Measurements from ENCODE around the gene SPATS2. TPM values are rescaled to one million over a fixed set of nuclear protein-coding genes. Genes with fewer than 3 reads are reported as not detected.

SPATS2 gene
- total RNA-seq, 2 experiments from 2014 or later = 8.5 to 9.1 TPM

DNA sequence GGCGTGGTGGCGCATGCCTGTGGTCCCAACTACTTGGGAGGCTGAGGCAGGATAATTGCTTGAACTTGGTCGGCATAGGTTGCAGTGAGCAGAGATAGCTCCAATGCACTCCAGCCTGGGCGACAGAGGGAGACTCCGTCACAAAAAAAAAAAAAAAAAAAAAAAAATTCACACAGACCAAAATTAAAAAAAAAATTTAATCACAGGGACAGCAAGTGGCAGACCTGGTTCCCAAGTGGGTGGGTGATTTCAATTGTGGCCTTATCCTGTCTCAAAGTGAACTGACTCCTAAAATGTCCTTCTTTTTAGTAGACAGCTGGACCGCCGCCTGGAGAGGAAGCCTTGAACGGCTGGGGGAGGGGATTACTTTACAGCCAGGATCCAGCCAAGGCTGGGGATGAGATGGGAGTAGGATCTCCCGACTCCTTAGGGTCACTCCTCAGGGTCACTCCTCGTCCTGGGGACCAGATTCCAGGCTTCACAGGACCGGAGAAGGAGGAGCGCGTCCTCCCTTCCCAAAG, 170.0 kb downstream of the SPATS2 start:
- no peaks in the 10 kb centered on the region for H3K36me3 Mint-ChIP-seq
- peaks cover 38% of the 10 kb centered on the region for H3K27me3 Mint-ChIP-seq
- H3K9me3 Mint-ChIP-seq = no peaks in the 10 kb centered on the region
- no peak overlapping the region for H3K27ac Mint-ChIP-seq
- peak overlapping the region; percentile 43 for H3K4me3 Mint-ChIP-seq
- DNase-seq = no peak
- H3K4me1 Mint-ChIP-seq = peaks cover 6% of the 10 kb centered on the region

DNA sequence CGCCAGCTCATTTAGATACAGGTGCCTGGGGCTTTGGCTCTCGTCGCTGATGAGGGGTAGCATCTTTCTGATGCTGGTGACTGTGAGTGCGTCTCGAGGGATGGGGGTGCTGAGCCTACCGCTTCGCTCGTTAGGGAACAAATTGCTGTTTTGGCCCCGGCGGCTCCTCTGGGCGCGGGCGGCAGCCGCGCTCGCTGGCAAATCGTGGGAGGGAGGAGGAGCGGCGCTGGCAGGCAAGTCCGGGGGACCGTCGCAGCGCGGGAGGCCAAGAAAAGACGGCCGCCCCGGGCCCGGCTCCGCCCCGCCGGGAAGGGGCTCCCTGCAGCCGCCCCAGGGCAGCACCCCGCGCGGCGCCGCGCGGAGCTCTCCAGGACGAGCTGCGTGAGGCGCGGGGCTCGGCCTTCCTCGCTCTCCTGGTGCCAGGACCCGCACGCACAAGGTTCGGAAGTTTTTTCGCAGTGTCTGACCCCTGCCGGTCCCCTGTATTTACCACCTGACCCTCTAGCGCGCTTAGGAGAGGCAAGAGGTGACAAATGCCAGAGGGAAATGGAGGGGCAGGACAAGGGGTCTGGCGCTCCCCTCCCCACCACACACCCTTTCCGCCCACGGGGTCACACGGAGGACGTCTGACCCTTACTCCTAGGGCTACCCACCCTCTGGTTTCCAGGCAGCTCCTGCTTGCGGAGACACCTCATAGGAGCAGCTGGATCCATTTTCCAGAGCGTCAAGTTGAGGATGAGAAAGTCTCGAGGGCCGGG, 170.7 kb downstream of the SPATS2 start:
- Mint-ChIP-seq H3K27me3 (peaks cover 38% of the 10 kb centered on the region), H3K4me1 (peaks cover 6% of the 10 kb centered on the region), H3K36me3 (no peaks in the 10 kb centered on the region), H3K4me3 (peak overlapping the region; percentile 66), H3K27ac (no peak overlapping the region), H3K9me3 (no peaks in the 10 kb centered on the region)
- DNase-seq = peak; percentile 40

DNA sequence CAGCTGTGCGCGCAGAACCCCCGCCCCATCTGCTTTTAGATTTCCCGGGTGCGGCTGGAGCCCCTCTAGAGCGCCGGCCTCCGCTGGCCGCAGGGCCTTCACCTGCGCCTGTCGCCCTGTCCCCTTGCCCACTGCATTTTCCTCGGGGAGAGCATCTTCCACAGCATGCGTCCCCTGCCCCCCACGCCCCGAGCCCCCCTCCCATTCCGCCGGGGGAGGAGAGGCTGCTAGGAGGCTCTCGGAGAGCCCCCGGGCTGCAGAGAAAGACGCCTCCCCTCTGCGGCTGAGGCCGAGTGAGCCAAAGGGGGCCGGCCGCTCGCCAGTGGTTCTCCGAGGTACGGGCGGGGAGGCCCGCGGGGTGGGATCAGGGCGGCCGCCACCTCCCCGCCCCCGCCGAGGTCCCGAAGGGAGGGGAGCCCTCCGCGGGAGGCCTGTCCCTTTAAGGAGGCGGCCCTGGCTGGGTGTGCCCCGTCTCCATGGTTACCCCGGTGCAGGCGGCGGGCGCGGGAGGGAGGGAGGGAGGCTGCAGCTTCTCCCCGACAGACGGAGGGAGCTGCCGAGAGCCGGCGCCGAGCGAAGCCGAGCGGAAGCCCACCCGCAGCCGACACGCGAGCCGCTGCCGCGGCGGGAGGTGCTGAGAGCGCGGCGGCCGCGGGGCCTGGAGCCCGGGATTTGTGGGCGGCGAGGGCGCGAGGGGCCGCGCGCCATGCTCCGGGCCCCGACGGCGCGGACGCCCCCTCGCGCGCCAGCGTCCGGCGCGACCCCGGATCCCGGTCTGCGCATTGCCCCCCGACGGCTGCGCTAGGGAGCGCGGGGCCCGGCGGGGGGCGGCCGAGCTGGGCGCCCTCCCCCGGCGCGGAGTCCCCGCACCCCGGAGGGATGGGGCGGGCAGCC, 171.5 kb downstream of the SPATS2 start, which contains the start of gene KCNH3:
KCNH3 (plus strand) TSS at position 521 of the 894 bp plus-strand sequence. CDS start 387 bp downstream, outside the sequence.
- Mint-ChIP-seq H3K9me3 (no peaks in the 10 kb centered on the region), H3K27ac (no peak within 1 kb of the TSS), H3K27me3 (peaks cover 38% of the 10 kb centered on the region), H3K36me3 (no peaks in the 10 kb centered on the region), H3K4me1 (peaks cover 8% of the 10 kb centered on the region), H3K4me3 (peak within 1 kb of the TSS; percentile 66)
- DNase-seq = peak; percentile 82

DNA sequence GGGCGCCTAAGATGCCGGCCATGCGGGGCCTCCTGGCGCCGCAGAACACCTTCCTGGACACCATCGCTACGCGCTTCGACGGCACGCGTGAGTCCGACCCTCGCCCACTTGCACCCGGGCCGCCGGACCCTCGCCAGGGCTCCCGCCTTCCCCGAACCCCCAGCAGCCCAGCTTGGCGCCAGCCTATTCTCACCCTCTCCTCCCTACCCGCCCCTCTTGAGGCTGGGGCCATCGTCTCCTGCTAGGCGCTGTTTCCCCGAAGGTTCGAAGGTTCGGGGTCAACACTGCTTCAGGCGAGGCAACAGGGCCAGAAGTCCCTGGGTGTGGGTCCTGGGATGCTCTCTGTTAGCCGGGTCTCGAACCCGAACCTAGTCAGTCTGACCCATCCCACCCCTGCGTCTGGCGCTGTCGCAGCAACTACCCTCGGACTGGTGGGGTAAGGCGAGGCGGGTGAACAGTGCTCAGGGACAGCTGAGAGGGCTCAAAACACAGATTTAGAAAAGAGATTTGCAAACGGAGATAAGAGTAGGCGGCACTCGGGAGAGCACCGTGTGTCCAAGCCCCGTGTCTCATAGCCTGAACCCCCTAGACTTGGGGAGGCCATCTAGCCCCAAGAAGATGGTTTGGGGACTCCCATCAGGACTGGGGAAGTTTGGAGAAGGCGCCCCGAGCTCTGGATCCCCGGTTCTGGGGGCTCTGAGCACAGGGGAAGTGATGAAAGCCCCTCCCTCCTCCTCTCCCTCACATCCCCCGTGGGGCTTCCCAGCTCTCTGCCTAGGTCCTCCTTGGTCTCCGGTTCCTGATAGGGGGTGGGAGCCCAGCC, 172.4 kb downstream of the SPATS2 start:
- no peak for DNase-seq
- Mint-ChIP-seq H3K27me3 (peaks cover 38% of the 10 kb centered on the region), H3K4me1 (peaks cover 9% of the 10 kb centered on the region), H3K9me3 (no peaks in the 10 kb centered on the region), H3K4me3 (peak overlapping the region; percentile 9), H3K36me3 (no peaks in the 10 kb centered on the region), H3K27ac (no peak overlapping the region)

DNA sequence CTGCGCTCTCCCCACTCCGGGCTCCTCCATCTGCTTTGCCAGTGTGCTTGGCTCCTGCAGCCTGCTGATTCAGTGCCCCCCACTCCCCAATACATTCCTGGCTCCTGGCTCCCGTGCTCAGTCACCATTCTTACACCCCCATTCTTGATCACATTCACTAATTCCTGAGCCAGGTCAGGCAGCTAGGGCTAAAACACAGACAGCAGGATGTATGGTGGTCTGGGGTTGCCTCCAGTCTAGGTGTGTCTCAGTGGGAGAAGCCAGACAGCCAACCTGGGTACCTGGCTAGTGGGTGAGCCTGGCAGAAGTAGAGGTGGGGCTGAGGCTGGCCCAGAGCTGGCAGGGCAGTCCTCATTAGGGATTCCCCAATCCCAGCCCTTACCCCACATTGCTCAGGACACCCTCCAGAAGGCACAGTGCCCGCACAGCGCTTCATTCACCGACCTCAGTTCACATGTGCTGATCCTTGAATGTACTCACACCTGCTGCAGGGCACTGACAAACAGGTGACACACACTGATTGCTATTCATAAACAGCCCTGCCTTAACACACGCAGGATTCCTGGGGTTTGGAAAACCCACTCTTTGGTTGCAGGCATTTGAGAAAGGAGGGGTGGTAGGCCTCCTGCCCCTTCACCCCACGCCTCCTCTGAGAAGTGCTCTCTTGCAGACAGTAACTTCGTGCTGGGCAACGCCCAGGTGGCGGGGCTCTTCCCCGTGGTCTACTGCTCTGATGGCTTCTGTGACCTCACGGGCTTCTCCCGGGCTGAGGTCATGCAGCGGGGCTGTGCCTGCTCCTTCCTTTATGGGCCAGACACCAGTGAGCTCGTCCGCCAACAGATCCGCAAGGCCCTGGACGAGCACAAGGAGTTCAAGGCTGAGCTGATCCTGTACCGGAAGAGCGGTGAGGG, 173.2 kb downstream of the SPATS2 start:
- H3K27me3 Mint-ChIP-seq = peaks cover 38% of the 10 kb centered on the region
- DNase-seq = no peak
- H3K9me3 Mint-ChIP-seq = no peaks in the 10 kb centered on the region
- H3K27ac Mint-ChIP-seq = no peak overlapping the region
- H3K36me3 Mint-ChIP-seq = no peaks in the 10 kb centered on the region
- peaks cover 15% of the 10 kb centered on the region for H3K4me1 Mint-ChIP-seq
- H3K4me3 Mint-ChIP-seq = peak overlapping the region; percentile 26

DNA sequence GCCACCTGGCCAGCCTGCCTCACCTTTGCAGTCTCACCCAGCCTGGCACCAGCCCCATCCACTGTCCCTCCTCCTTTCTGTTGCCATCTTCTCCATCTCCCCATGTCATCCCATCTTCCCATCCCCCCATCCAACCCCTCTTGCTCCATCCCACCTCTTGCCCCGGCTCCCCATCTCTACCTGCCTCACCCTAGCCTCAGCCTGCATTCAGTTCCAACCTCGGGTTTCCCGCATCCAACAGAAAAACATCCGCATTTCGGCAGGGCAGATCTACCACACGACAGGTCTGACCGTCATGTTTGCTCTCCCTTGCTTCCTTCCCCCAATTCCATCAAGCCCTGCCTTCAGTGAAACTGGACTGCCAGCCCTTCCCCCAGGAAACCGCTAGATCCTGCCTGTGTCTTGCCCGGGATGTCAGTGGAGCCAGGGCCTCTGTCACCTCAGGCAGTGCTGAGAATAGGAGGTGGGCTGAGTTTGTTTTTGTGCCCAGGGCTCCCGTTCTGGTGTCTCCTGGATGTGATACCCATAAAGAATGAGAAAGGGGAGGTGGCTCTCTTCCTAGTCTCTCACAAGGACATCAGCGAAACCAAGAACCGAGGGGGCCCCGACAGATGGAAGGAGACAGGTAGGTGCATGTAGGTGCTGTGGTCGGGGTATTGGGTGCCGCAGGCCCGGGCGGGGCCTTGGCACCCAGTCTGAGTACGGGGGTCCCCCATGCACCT, 174.0 kb downstream of the SPATS2 start:
- DNase-seq = no peak
- H3K4me3 Mint-ChIP-seq = no peak overlapping the region
- peaks cover 37% of the 10 kb centered on the region for H3K27me3 Mint-ChIP-seq
- no peaks in the 10 kb centered on the region for H3K36me3 Mint-ChIP-seq
- no peaks in the 10 kb centered on the region for H3K9me3 Mint-ChIP-seq
- H3K27ac Mint-ChIP-seq = no peak overlapping the region
- peaks cover 15% of the 10 kb centered on the region for H3K4me1 Mint-ChIP-seq

GRCh38 chr12:49541911-49542505, 174.7 kb downstream of the SPATS2 start:
- Mint-ChIP-seq H3K9me3 (no peaks in the 10 kb centered on the region), H3K27ac (no peak overlapping the region), H3K27me3 (peaks cover 30% of the 10 kb centered on the region), H3K4me1 (peaks cover 13% of the 10 kb centered on the region), H3K36me3 (no peaks in the 10 kb centered on the region), H3K4me3 (no peak overlapping the region)
- DNase-seq = no peak

GRCh38 chr12:49542592-49543160, 175.4 kb downstream of the SPATS2 start:
- H3K4me1 Mint-ChIP-seq = peaks cover 19% of the 10 kb centered on the region
- no peaks in the 10 kb centered on the region for H3K36me3 Mint-ChIP-seq

DNA sequence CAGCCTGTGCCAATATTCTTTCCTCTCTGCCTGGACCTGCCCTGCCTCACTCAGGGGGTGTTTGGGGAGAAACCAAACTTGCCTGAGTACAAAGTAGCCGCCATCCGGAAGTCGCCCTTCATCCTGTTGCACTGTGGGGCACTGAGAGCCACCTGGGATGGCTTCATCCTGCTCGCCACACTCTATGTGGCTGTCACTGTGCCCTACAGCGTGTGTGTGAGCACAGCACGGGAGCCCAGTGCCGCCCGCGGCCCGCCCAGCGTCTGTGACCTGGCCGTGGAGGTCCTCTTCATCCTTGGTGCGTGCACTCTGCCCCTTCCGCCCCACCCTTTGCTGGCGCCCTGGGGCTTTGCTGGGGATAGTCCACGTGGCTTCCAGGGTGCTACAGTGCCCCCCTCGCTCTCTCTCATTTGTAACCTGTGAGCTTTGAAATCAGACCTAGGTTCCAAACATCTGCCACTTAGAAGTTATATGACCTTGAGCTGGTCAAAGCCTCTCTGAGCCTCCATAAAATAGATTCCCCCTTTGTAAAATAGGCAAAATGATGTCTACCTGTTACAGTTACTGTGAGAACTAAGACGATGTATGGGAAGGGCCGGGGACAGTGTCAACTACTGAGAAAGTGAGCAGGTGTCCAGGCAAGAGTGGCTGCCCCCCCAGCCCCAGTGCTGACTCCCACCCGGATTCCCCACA, 176.1 kb downstream of the SPATS2 start:
- Mint-ChIP-seq H3K9me3 (no peaks in the 10 kb centered on the region), H3K4me1 (peaks cover 24% of the 10 kb centered on the region), H3K27me3 (peaks cover 17% of the 10 kb centered on the region), H3K36me3 (no peaks in the 10 kb centered on the region), H3K27ac (peak overlapping the region; percentile 43), H3K4me3 (peak overlapping the region; percentile 8)
- no peak for DNase-seq

More at GRCh38 chr12:49542592-49543160, 175.4 kb downstream of the SPATS2 start:
- Mint-ChIP-seq H3K27ac (peak overlapping the region; percentile 43), H3K4me3 (no peak overlapping the region), H3K9me3 (no peaks in the 10 kb centered on the region), H3K27me3 (peaks cover 24% of the 10 kb centered on the region)
- no peak for DNase-seq

- no peak overlapping the region for H3K27ac Mint-ChIP-seq
- no peak for DNase-seq
- no peaks in the 10 kb centered on the region for H3K36me3 Mint-ChIP-seq
- H3K4me1 Mint-ChIP-seq = peaks cover 29% of the 10 kb centered on the region
- H3K4me3 Mint-ChIP-seq = no peak overlapping the region
- H3K9me3 Mint-ChIP-seq = no peaks in the 10 kb centered on the region
- peaks cover 17% of the 10 kb centered on the region for H3K27me3 Mint-ChIP-seq
Observed at GRCh38 chr12:49543914-49544815, 176.9 kb downstream of the SPATS2 start.

- DNase-seq = no peak
- H3K9me3 Mint-ChIP-seq = no peaks in the 10 kb centered on the region
- H3K4me3 Mint-ChIP-seq = no peak overlapping the region
- H3K4me1 Mint-ChIP-seq = peaks cover 25% of the 10 kb centered on the region
- H3K27me3 Mint-ChIP-seq = peaks cover 4% of the 10 kb centered on the region
- no peak overlapping the region for H3K27ac Mint-ChIP-seq
- no peaks in the 10 kb centered on the region for H3K36me3 Mint-ChIP-seq
Observed at GRCh38 chr12:49545815-49546214, 178.6 kb downstream of the SPATS2 start.

Data from activated naive CD8-positive, alpha-beta T cell treated with anti-CD3 and anti-CD28 coated beads for 36 hours (primary cell).